ENCODE measurements around the gene KCNAB1. TPM values are rescaled to one million over a fixed set of nuclear protein-coding genes. Genes with fewer than 3 reads are reported as not detected.
A peak's percentile ranks its signal among the peaks of the same experiment; 100 is the strongest.
"Not testable (repeated sequence)": the region's sequence is repeated elsewhere in the genome, so short reads cannot be mapped to it uniquely, and the experiment has no call there.

KCNAB1 gene
- total RNA-seq, 1 donor from 2014 or later = 2.1 TPM

GRCh38 chr3:156131241-156131640 is 10.9 kb downstream of the KCNAB1 start:
- no peaks in the 10 kb centered on the region for H3K4me1 Mint-ChIP-seq (ENCODE audit: low read depth)
- no peak for TF ChIP-seq CTCF (IDR thresholded peaks at IDR 0.05; ENCODE audit: unreplicated experiment)
- H3K9me3 Mint-ChIP-seq (ENCODE audit: low read depth) = no peaks in the 10 kb centered on the region
- no peak for DNase-seq (ENCODE audit: low spot score, unreplicated experiment)
- H3K27me3 Mint-ChIP-seq = peaks cover 3% of the 10 kb centered on the region
- no peaks in the 10 kb centered on the region for H3K36me3 Mint-ChIP-seq (ENCODE audit: insufficient read depth)
- H3K27ac Mint-ChIP-seq = no peak overlapping the region
- no peak overlapping the region for H3K4me3 Mint-ChIP-seq (ENCODE audit: low read depth)

- peaks cover 3% of the 10 kb centered on the region for H3K27me3 Mint-ChIP-seq
These were observed 11.4 kb downstream of the KCNAB1 start for GRCh38 chr3:156131799-156132198.

GRCh38 chr3:156132313-156132712 is 11.9 kb downstream of the KCNAB1 start:
- peaks cover 3% of the 10 kb centered on the region for H3K27me3 Mint-ChIP-seq
- TF ChIP-seq CTCF (IDR thresholded peaks at IDR 0.05; ENCODE audit: unreplicated experiment) = no peak
- no peaks in the 10 kb centered on the region for H3K4me1 Mint-ChIP-seq (ENCODE audit: low read depth)
- H3K4me3 Mint-ChIP-seq (ENCODE audit: low read depth) = no peak overlapping the region
- H3K9me3 Mint-ChIP-seq (ENCODE audit: low read depth) = no peaks in the 10 kb centered on the region
- no peak overlapping the region for H3K27ac Mint-ChIP-seq
- no peaks in the 10 kb centered on the region for H3K36me3 Mint-ChIP-seq (ENCODE audit: insufficient read depth)
- DNase-seq (ENCODE audit: low spot score, unreplicated experiment) = no peak

More at GRCh38 chr3:156131799-156132198, 11.4 kb downstream of the KCNAB1 start:
- Mint-ChIP-seq H3K9me3 (ENCODE audit: low read depth) (no peaks in the 10 kb centered on the region), H3K27ac (no peak overlapping the region), H3K4me3 (ENCODE audit: low read depth) (no peak overlapping the region), H3K36me3 (ENCODE audit: insufficient read depth) (no peaks in the 10 kb centered on the region), H3K4me1 (ENCODE audit: low read depth) (no peaks in the 10 kb centered on the region)
- no peak for DNase-seq (ENCODE audit: low spot score, unreplicated experiment)
- TF ChIP-seq CTCF (IDR thresholded peaks at IDR 0.05; ENCODE audit: unreplicated experiment) = no peak

GRCh38 chr3:156133076-156133475 is 12.7 kb downstream of the KCNAB1 start:
- Mint-ChIP-seq H3K9me3 (ENCODE audit: low read depth) (no peaks in the 10 kb centered on the region), H3K27me3 (peaks cover under 1% of the 10 kb centered on the region), H3K4me1 (ENCODE audit: low read depth) (no peaks in the 10 kb centered on the region), H3K27ac (no peak overlapping the region), H3K36me3 (ENCODE audit: insufficient read depth) (no peaks in the 10 kb centered on the region), H3K4me3 (ENCODE audit: low read depth) (no peak overlapping the region)
- DNase-seq (ENCODE audit: low spot score, unreplicated experiment) = no peak
- TF ChIP-seq CTCF (IDR thresholded peaks at IDR 0.05; ENCODE audit: unreplicated experiment) = no peak

- TF ChIP-seq CTCF (IDR thresholded peaks at IDR 0.05; ENCODE audit: unreplicated experiment) = peak; percentile 33
- Mint-ChIP-seq H3K4me3 (ENCODE audit: low read depth) (no peak overlapping the region), H3K9me3 (ENCODE audit: low read depth) (no peaks in the 10 kb centered on the region), H3K36me3 (ENCODE audit: insufficient read depth) (no peaks in the 10 kb centered on the region), H3K4me1 (ENCODE audit: low read depth) (no peaks in the 10 kb centered on the region), H3K27ac (no peak overlapping the region), H3K27me3 (no peaks in the 10 kb centered on the region)
- no peak for DNase-seq (ENCODE audit: low spot score, unreplicated experiment)
These were observed 15.7 kb downstream of the KCNAB1 start for GRCh38 chr3:156135921-156136638.

GRCh38 chr3:156137397-156137796 is 17.0 kb downstream of the KCNAB1 start:
- H3K36me3 Mint-ChIP-seq (ENCODE audit: insufficient read depth); H3K27me3 Mint-ChIP-seq; H3K4me3 Mint-ChIP-seq (ENCODE audit: low read depth); H3K4me1 Mint-ChIP-seq (ENCODE audit: low read depth); H3K27ac Mint-ChIP-seq; H3K9me3 Mint-ChIP-seq (ENCODE audit: low read depth); DNase-seq (ENCODE audit: low spot score, unreplicated experiment): not testable (repeated sequence)

Measured in progenitor cell of endocrine pancreas (in vitro differentiated cells).